HepG2 (cell line): Measurements from ENCODE around the gene CD151. TPM values are rescaled to one million over a fixed set of nuclear protein-coding genes. Genes with fewer than 3 reads are reported as not detected.

Source experiments
- ARID4A ChIP-seq: sonication (generic); formaldehyde crosslinking; IDR thresholded peaks from 2 replicates; pipeline ENCODE4 v1.5.0; 2020; ENCODE audit warnings: mild to moderate bottlenecking, missing genetic modification reagents, borderline replicate concordance
- DR1 ChIP-seq: sonication (generic); formaldehyde crosslinking; IDR thresholded peaks from 2 replicates; pipeline ENCODE4 v1.8.0; 2021; ENCODE audit warnings: mild to moderate bottlenecking, missing genetic modification reagents, inconsistent platforms
- FOXC1 ChIP-seq: sonication (generic); formaldehyde crosslinking; IDR thresholded peaks from 2 replicates; pipeline ENCODE4 v1.8.0; 2022; ENCODE audit warnings: mild to moderate bottlenecking, missing genetic modification reagents, borderline replicate concordance
- GLI4 ChIP-seq: sonication (generic); formaldehyde crosslinking; IDR thresholded peaks from 2 replicates; pipeline ENCODE4 v1.5.1; 2020; ENCODE audit warnings: missing genetic modification reagents, mild to moderate bottlenecking, moderate library complexity, borderline replicate concordance
- HCFC1 ChIP-seq: fragments of 150-350 bp; IDR thresholded peaks from 2 replicates; pipeline ENCODE4 v1.6.1; 2014; ENCODE audit warnings: low read depth, low read length
- KDM2A ChIP-seq: sonication (generic); formaldehyde crosslinking; IDR thresholded peaks from 2 replicates; pipeline ENCODE4 v1.4.0; 2020; ENCODE audit warnings: low read depth, missing genetic modification reagents, borderline replicate concordance
- NCOR1 ChIP-seq: fragments of 200-600 bp; sonication (generic); IDR thresholded peaks from 2 replicates; pipeline ENCODE4 v1.7.0; 2017; ENCODE audit warnings: antibody characterized with exemption, low read length, borderline replicate concordance
- PCBP2 ChIP-seq: fragments of 200-400 bp; formaldehyde crosslinking; optimal IDR thresholded peaks from 2 replicates; pipeline ENCODE3; 2018; ENCODE audit warnings: low read length, low read depth; ENCODE audit not compliant: poor library complexity, severe bottlenecking
- RBM22 ChIP-seq: fragments of 200-400 bp; formaldehyde crosslinking; optimal IDR thresholded peaks from 2 replicates; pipeline ENCODE3; 2017; ENCODE audit warnings: mild to moderate bottlenecking, low read length, moderate library complexity
- SRSF4 ChIP-seq: fragments of 200-400 bp; formaldehyde crosslinking; IDR thresholded peaks from one replicate; pipeline ENCODE4 v1.6.1; 2018; ENCODE audit warnings: mild to moderate bottlenecking, low read depth, low read length, moderate library complexity; ENCODE audit not compliant: poor library complexity, severe bottlenecking
- SSRP1 ChIP-seq: IDR thresholded peaks from 2 replicates; pipeline ENCODE4 v1.6.1; 2016; ENCODE audit warnings: control low read depth
- ZC3H4 ChIP-seq: sonication (generic); formaldehyde crosslinking; IDR thresholded peaks from 2 replicates; pipeline ENCODE4 v1.4.0; 2020; ENCODE audit warnings: missing genetic modification reagents, borderline replicate concordance
- ZNF407 ChIP-seq: sonication (generic); formaldehyde crosslinking; IDR thresholded peaks from one replicate; pipeline ENCODE4 v1.5.1; 2020; ENCODE audit warnings: mild to moderate bottlenecking, missing genetic modification reagents; ENCODE audit errors: not compliant biosample characterization
- ZNF441 ChIP-seq: sonication (generic); formaldehyde crosslinking; IDR thresholded peaks from 2 replicates; pipeline ENCODE4 v1.7.0; 2021; ENCODE audit warnings: missing genetic modification reagents, borderline replicate concordance
- ZNF557 ChIP-seq: sonication (generic); formaldehyde crosslinking; IDR thresholded peaks from 2 replicates; pipeline ENCODE4 v1.4.0; 2020; ENCODE audit warnings: missing genetic modification reagents
- ZNF619 ChIP-seq: sonication (generic); formaldehyde crosslinking; IDR thresholded peaks from 2 replicates; pipeline ENCODE4 v1.4.0; 2020; ENCODE audit warnings: mild to moderate bottlenecking, missing genetic modification reagents
- ZNF75D ChIP-seq: sonication (generic); formaldehyde crosslinking; IDR thresholded peaks from 2 replicates; pipeline ENCODE4 v1.8.1; 2023; ENCODE audit warnings: missing genetic modification reagents, mild to moderate bottlenecking, borderline replicate concordance
- polyA plus RNA-seq, 8 experiments: library from polyadenylated mRNA; depleted of rRNA in 3 of 8; stranded (reverse) in 7 of 8; unstranded in 1 of 8; fragments of >200 nt; fragmentation: Illumina TruSeq in 4 of 8; extraction: Trizol in 4 of 8; gene quantifications; 2 replicates each; pipeline versions ENCODE4 v1.2.1 to v1.2.3, GENCODE V29; 2011 to 2016; ENCODE audit warnings: low read depth in 4 of 8, missing spikeins in 1 of 8, mixed read lengths in 1 of 8; ENCODE audit not compliant: insufficient read depth in 1 of 8
- total RNA-seq, 5 experiments: library from RNA; depleted of rRNA; stranded (reverse); fragments of >200 nt; fragmentation: Illumina TruSeq; extraction: Trizol; gene quantifications; 2 replicates each; pipeline ENCODE4 v1.2.3, GENCODE V29; 2016; ENCODE audit warnings: low read depth in 1 of 5

CD151 gene
- total and polyA plus RNA-seq, 2 of the 13 experiments (the other 11 are each of a cell fraction or from before 2014, with no cell fraction given): 125 to 197 TPM

- TF ChIP-seq ZNF407 (CRISPR knock-in tag): peak; percentile 64
- no peak; the same call in none of the 2 replicates for TF ChIP-seq FOXC1 (CRISPR knock-in tag)
- TF ChIP-seq ARID4A: peak; percentile 96
- TF ChIP-seq ZNF619 (CRISPR knock-in tag): no peak
- no peak for TF ChIP-seq HCFC1
- TF ChIP-seq ZNF441 (CRISPR knock-in tag): no peak
- peak; percentile 76 for TF ChIP-seq KDM2A (CRISPR knock-in tag)
- TF ChIP-seq PCBP2: no peak
- no peak for TF ChIP-seq RBM22
- TF ChIP-seq NCOR1: no peak
- no peak for TF ChIP-seq ZNF557 (CRISPR knock-in tag)
- TF ChIP-seq SSRP1 (CRISPR knock-in tag): no peak
- TF ChIP-seq SRSF4: no peak
- TF ChIP-seq DR1 (CRISPR knock-in tag): peak; percentile 57; the same call in 1 of the 2 replicates
- 0 out of 2 replicates have a peak, but pooled peaks have one; percentile 36 for TF ChIP-seq GLI4
- TF ChIP-seq ZNF75D: no peak
- TF ChIP-seq ZC3H4: no peak
Measured at GRCh38 chr11:827146-827896, 5.4 kb upstream of the CD151 start (continued).
